Gastrocnemius medialis (tissue), 4 donors: Measurements from ENCODE around the gene RPS6KA4.

Experiments
- CTCF ChIP-seq, 5 experiments: fragments of 450-650 bp in 3 of 5; fragments of 200-600 bp in 2 of 5; sonication (generic) in 2 of 5; IDR thresholded peaks in 4 of 5; conservative IDR thresholded peaks in 1 of 5; 1 replicate in 4 of 5; 2 replicates in 1 of 5; pipeline ENCODE4 v1.5.1; 2016 to 2019; ENCODE audit warnings: antibody characterized with exemption in 5 of 5, mild to moderate bottlenecking in 3 of 5, moderate library complexity in 3 of 5
- POLR2A ChIP-seq, 2 donors: fragments of 450-650 bp; IDR thresholded peaks; one replicate each; pipeline ENCODE4 v1.6.1; 2017; ENCODE audit warnings: antibody characterized with exemption in 2 of 2, mild to moderate bottlenecking in 2 of 2, moderate library complexity in 2 of 2

- TF ChIP-seq POLR2A (IDR thresholded peaks at IDR 0.05) (no peak), CTCF (IDR thresholded peaks at IDR 0.05 in 4 of 5, conservative IDR thresholded peaks at IDR 0.05 in 1 of 5) (no peak)
These were observed 3.4 kb downstream of the RPS6KA4 start for GRCh38 chr11:64362339-64362738.
